Colonic mucosa (tissue), 4 donors: ENCODE results near the gene PPIF. TPM values are rescaled to one million over a fixed set of nuclear protein-coding genes. Genes with fewer than 3 reads are reported as not detected.

Source experiments
- DNase-seq: peaks from one replicate; pipeline ENCODE4 v3.0.0-alpha.2; 2020
- H3K27ac ChIP-seq: fragments of 200-600 bp; one replicate; pipeline ENCODE4 v1.8.0; 2021
- H3K27me3 ChIP-seq: fragments of 200-600 bp; one replicate; pipeline ENCODE4 v1.8.0; 2021
- H3K36me3 ChIP-seq: fragments of 200-600 bp; one replicate; pipeline ENCODE4 v1.8.0; 2021
- H3K4me1 ChIP-seq: fragments of 200-600 bp; one replicate; pipeline ENCODE4 v1.8.0; 2021; ENCODE audit warnings: mild to moderate bottlenecking
- H3K4me3 ChIP-seq: fragments of 200-600 bp; one replicate; pipeline ENCODE4 v1.8.0; 2021
- H3K9ac ChIP-seq, 2 donors: one replicate each; pipeline ENCODE4 v1.7.0; 2013; ENCODE audit warnings: control low read depth in 2 of 2, low read depth in 2 of 2, low read length in 2 of 2
- H3K9me3 ChIP-seq: fragments of 200-600 bp; one replicate; pipeline ENCODE4 v1.8.0; 2021
- CTCF ChIP-seq: fragments of 200-600 bp; IDR thresholded peaks from one replicate; pipeline ENCODE4 v1.8.0; 2022; ENCODE audit warnings: antibody characterized with exemption, mild to moderate bottlenecking
- intact Hi-C: fragments of 100-400 bp; cut with DNase I; formaldehyde crosslinking; loops from one replicate; pipeline ENCODE4 v1.14.1; 2022
- total RNA-seq, 2 donors: library from RNA; stranded (reverse); fragmentation: NEBNext Ultra II Directional in 1 of 2; extraction: Animal tissue kit (Norgen Biotek cat#: 25700) in 1 of 2; gene quantifications; one replicate each; pipeline ENCODE4 v1.2.1, GENCODE V29; 2021
- donor health status: healthy.
- donor health status: DM: no; HTN: no; CAD: no.
- donor health status: DM: no; HTN: no; CAD: no.

The PPIF gene
- total RNA-seq, 2 donors from 2014 or later = 99.3 to 154 TPM

DNA sequence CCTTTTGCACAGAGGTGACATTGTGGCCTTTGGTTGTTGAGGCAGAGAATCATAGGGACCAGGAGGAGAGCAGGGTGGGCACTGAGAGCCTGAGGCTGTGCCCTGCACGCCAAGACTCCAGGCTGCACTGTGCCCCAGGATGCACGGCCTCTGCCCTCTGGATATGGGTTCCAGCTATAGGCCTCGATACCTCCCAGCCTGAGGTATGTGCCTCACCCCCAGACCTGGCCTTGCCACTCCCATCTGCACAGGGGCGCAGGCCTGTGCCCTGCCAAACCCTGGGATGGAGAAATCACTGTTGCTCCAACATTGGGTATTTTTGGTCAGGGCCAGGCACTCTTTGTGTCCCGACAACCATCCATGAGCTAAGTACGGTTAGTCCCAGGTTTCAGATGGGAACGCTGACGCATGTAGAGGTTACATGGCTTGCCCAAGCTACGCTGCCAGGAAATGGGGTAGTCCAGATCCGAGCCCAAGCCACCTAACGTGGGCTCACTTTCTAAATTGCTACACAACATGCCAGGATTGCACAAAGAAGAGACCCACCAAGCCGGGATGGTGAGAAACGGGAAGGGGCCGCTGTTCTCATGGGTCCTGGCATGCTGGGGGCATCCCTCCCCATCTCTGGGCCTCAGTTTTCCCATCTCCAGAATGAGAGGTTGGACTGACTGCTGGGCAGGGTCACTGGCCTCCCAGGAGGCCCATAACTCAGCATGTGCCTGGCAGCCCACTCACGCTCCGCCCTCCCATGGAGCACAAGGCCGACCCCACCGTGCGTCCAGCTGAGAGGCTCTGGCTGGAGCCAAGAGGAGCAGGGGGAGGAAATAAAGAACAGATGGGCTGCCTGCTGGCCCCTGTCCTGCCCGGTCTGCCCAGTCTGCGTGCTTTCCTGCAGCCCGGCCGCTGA, 54.0 kb downstream of the PPIF start:
- Histone ChIP-seq H3K4me1 (peaks cover 8% of the 10 kb centered on the region), H3K4me3 (no peak overlapping the region)
- intact Hi-C loops = no loop called here

DNA sequence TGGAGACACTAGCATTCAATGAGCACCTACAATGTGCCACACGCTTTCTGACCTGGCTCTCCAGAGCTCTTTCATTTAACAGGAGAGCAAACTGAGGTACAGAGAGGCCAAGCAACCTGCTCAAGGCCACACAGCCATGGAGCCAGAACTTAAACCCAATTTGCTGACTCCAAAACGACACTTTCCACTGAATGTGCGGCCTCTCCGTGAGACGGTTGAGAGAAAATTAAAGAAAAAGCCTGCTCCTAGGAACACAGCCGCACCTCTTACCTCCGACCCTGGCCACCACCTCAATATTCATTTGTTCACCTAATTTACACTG, 55.3 kb downstream of the PPIF start:
- H3K9ac ChIP-seq = no peak overlapping the region
- peak overlapping the region; percentile 59 for H3K27ac ChIP-seq

More for the DNA sequence above, 54.0 kb downstream of the PPIF start:
- no peak for TF ChIP-seq CTCF
- Histone ChIP-seq H3K36me3 (no peaks in the 10 kb centered on the region), H3K9ac (peak overlapping the region in 1 of 2 donors; percentile 34), H3K27ac (peak overlapping the region; percentile 56), H3K9me3 (no peaks in the 10 kb centered on the region), H3K27me3 (no peaks in the 10 kb centered on the region)
- no peak for DNase-seq

DNA sequence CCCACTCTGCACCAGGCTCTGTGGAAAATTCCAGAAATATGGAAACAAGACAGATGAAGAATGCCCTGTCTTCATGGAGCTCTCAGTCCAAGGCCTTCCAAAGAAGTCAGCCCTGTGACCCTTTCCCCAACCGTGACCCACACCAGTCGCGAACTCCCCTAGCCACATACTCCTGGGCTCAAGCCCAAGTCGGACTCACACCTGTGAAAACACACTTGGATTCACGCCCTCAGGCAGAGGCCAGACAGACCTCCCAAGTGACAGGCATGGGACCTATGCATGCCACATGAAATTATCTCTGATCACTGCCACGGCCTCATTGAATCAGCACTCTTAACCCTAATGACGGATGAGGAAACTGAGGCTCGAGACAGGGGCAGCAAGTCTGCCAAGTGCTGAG, 55.7 kb downstream of the PPIF start:
- intact Hi-C loops = no loop called here
- no peaks in the 10 kb centered on the region for H3K36me3 ChIP-seq
- H3K4me1 ChIP-seq = peaks cover 8% of the 10 kb centered on the region
- TF ChIP-seq CTCF = no peak
- H3K27ac ChIP-seq = peak overlapping the region; percentile 59
- no peaks in the 10 kb centered on the region for H3K27me3 ChIP-seq
- no peaks in the 10 kb centered on the region for H3K9me3 ChIP-seq
- no peak overlapping the region for H3K9ac ChIP-seq
- no peak overlapping the region for H3K4me3 ChIP-seq
- DNase-seq = no peak

More for the DNA sequence above, 55.3 kb downstream of the PPIF start:
- Histone ChIP-seq H3K36me3 (no peaks in the 10 kb centered on the region), H3K4me1 (peaks cover 8% of the 10 kb centered on the region), H3K27me3 (no peaks in the 10 kb centered on the region), H3K9me3 (no peaks in the 10 kb centered on the region), H3K4me3 (no peak overlapping the region)
- intact Hi-C loops = no loop called here
- DNase-seq = no peak
- TF ChIP-seq CTCF = no peak

GRCh38 chr10:79403441-79404230, 56.4 kb downstream of the PPIF start:
- TF ChIP-seq CTCF = no peak
- peaks cover 5% of the 10 kb centered on the region for H3K4me1 ChIP-seq

DNA sequence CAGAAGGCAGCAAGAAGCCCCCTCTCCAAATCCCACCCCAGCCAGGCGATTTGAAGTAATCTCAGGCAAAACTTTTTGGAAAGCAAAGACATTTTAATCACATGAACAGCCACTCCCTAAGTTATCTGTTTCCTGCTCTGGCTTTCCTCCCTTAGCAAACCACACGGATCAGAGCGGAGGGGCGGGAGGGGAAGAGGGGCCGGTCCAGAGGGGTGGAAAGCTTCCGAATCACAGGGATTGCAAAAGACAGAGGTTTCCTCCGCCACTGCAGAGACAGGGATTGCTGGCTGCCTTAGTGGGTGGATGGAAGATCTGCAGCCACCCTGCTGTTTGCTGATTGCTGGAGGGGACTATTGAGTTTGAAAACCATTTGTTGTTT, 57.0 kb downstream of the PPIF start:
- Histone ChIP-seq H3K27ac (peak overlapping the region; percentile 59), H3K4me3 (no peak overlapping the region), H3K9ac (peak overlapping the region; percentile 26 to 46), H3K4me1 (peaks cover 8% of the 10 kb centered on the region), H3K36me3 (no peaks in the 10 kb centered on the region), H3K27me3 (no peaks in the 10 kb centered on the region), H3K9me3 (no peaks in the 10 kb centered on the region)
- intact Hi-C loops = no loop called here
- no peak for DNase-seq
- TF ChIP-seq CTCF = no peak

More at GRCh38 chr10:79403441-79404230, 56.4 kb downstream of the PPIF start:
- no peaks in the 10 kb centered on the region for H3K27me3 ChIP-seq
- no peak for DNase-seq
- no peak overlapping the region for H3K4me3 ChIP-seq
- H3K27ac ChIP-seq = peak overlapping the region; percentile 59
- no peaks in the 10 kb centered on the region for H3K36me3 ChIP-seq
- H3K9ac ChIP-seq = peak overlapping the region; percentile 26 to 46
- H3K9me3 ChIP-seq = no peaks in the 10 kb centered on the region
- intact Hi-C loops = no loop called here
